ENCODE results near the gene DALRD3. TPM values are rescaled to one million over a fixed set of nuclear protein-coding genes. Genes with fewer than 3 reads are reported as not detected.
A peak's percentile ranks its signal among the peaks of the same experiment; 100 is the strongest.
"Not testable (repeated sequence)": the region's sequence is repeated elsewhere in the genome, so short reads cannot be mapped to it uniquely, and the experiment has no call there.

The DALRD3 gene
- polyA plus RNA-seq, 3 donors = 25.5 to 46.4 (median 25.9) TPM

DNA sequence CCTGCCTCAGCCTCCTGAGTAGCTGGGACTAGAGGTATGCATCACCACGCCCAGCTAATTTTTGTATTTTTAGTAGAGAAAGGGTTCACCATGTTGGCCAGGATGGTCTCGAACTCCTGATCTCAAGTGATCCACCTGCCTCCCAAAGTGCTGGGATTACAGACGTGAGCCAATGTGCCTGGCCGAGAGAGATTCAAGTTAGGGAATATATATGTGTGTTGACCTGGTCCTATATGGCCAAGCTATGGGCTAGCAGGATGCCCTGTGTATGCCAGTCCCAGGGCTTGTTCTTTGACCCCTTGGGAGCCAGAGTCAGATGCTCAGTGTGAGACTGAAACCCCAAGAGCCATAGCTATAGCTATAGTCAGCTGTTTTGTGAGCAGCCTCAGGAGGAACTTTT is 5.4 kb upstream of the DALRD3 start:
- 86 to 90% (median 89%) methylated on average over 4 of the region's 4 CpGs for WGBS, 3 donors
- H3K27ac ChIP-seq (ENCODE audit: low read depth, low read length) = no peak overlapping the region

DNA sequence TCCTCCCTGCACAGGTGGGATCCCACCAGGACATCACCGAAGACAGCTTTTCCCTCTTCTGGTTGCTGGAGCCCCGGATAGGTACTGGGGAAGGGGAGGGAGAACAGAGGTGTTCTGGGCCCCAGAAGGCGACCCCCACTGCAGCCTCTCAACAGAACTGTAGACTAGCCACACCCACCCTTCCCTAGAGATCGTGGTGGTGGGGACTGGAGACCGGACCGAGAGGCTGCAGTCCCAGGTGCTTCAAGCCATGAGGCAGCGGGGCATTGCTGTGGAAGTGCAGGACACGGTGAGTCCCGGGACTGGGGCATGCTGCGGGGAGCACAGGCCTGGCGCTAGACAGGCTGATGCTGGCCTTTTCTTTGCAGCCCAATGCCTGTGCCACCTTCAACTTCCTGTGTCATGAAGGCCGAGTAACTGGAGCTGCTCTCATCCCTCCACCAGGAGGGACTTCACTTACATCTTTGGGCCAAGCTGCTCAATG is 4.3 kb upstream of the DALRD3 start:
- H3K27ac ChIP-seq (ENCODE audit: low read depth, low read length) = peak overlapping the region; percentile 98
- 12 to 29% (median 21%) methylated on average over 12 of the region's 12 CpGs for WGBS, 3 donors

DNA sequence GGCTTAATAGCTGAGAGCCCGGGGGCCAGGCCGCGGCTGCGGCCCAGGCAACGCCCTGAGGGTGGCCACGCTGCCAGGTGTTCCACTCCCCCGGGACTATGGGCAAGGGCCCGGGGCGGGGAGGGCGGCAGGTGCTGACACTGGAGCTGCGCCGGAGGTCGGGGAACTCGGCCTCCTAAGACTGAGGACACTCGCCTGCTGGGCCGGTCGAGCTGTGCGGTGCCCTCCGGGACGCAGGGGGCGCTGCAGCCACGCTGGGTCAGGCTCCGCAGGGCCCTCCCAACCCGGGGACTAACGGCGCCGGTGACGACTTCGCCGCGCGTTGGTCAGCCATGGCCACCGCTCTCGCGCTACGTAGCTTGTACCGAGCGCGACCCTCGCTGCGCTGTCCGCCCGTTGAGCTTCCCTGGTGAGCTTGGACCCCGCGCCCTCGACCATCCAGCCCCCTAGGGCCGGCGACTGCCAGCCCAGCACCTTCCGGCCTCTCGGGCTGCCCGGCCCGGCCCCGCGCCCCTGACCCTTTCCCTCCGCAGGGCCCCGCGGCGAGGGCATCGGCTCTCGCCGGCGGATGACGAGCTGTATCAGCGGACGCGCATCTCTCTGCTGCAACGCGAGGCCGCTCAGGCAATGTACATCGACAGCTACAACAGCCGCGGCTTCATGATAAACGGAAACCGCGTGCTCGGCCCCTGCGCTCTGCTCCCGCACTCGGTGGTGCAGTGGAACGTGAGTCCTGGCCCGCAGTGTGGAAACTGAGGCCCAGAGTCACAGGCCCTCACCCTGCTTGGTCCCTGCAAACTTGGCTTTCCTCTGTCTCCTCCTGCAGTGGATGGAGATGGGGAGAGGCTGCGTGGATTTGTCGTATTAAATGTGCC is 3.7 kb upstream of the DALRD3 start, which contains the start of gene NDUFAF3:
Gene NDUFAF3, plus strand, starts transcription at position 309 of the 875 bp plus-strand sequence. Its CDS starts 24 bp downstream, at position 333.
- 0 to 1% (median 0%) methylated on average over 56 to 83 of the region's 83 CpGs for WGBS, 3 donors
- peak within 1 kb of the TSS; percentile 98 for H3K27ac ChIP-seq (ENCODE audit: low read depth, low read length)

DNA sequence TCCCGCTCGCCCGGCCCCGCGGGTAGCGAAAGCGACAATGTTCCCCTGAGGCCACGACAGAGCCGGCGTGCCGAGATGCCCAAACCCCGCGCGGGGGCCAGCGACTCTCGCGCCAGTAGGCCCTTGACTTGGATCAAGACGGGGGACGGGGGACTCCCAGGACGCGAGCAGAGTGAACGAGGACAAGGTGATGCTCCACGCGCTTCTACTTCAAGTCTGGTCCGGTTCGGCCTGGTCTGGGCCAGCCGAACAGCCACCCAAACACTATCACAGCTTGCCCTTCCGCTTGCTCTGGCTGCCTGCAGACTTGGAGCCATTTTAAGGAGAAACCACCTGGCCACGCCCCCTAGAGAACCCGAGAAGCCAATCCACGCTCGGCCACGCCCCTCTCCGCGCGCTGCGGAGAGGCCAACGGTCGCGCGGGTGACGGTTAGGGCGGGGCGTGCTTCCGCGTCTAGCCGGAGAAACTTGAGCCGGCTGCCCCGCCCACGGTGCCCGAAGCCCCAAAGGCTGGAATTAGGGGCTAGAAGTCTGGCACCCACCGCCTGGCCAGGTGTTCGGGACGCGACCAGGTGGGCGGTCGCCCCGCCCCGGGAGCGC is 2.9 kb upstream of the DALRD3 start:
- WGBS, 3 donors = 0% methylated on average over 60 of the region's 60 CpGs
- peak overlapping the region; percentile 98 for H3K27ac ChIP-seq (ENCODE audit: low read depth, low read length)

DNA sequence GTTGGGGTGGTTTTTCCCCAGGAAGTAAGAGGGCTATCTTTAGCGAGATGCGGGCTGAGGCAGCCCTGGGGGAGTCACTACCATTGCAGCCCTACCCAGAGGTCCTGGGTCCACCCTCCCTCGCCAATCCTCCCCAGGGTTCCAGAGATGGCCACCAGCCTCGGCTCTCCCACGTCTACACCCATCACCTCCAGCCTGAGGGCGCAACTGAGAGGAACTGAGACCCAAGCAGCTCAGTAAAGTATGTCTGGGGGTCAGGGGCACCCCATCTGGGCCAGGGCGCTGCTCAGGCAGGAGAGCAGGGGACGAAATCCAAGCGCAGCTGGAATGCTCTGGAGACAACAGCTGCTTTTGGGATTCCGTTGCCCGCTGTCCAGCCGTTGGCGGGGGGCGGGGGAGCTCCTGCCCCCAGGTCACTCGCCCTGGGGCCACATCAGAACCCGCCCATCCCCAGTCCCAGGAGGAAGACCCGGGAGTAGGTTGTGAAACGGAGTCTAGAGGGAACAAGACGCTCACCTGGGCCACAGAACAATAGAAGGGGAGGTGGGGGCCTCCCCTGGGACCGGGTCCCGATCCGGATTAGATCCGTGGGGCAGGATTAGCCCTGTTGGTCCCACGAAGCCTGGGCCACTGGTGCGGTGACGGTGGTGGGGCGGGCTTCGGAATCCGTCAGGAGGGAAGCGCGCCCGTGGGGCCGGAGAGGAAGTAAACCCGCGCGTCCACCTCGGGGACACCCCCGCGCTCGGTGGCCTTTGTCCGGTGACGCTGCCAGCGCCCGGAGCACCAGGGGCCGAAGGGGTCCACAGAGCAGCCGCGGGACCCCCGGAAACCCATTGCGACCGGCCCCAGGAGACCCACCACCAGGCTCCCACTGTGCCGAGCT is 2.2 kb upstream of the DALRD3 start:
- H3K27ac ChIP-seq (ENCODE audit: low read depth, low read length) = peak overlapping the region; percentile 98
- 1 to 2% (median 1%) methylated on average over 51 of the region's 51 CpGs for WGBS, 3 donors

DNA sequence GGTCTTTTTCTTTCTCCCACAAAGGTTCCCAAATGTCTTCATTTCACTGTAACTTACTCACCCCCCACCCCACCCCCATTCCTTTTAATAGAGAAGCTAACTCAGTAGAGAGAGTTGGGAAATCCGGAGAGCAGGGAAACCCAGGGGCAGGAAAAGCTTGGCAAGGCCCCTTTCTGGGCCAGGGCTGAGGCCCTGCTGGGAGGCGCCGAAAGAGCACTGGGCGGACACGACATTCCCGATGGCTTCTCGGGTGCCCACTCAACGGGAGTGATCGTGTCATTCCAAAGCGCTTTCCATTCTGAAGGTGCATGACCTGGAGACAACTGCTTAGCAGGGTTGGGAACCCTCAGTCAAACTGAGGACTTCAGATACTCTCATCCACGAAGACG is 1.6 kb upstream of the DALRD3 start:
- 30 to 33% (median 30%) methylated on average over 12 of the region's 12 CpGs for WGBS, 3 donors
- H3K27ac ChIP-seq (ENCODE audit: low read depth, low read length) = no peak overlapping the region

DNA sequence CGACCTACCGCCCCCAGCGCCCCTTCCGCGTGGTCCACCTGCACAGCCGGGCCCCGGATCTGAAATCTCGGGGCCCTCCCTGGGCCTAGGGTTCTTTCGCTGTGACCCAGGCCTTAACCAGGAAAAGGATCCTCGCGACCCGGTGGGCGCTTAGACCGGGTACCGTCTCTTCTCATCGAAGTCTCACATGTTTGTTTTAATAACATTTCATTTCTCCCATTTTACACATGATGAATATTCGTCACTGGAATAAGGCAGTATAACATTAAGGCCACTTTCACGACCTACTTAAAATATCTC is 277 bp upstream of the DALRD3 start:
- H3K27ac ChIP-seq (ENCODE audit: low read depth, low read length) = no peak overlapping the region
- WGBS, 3 donors = 2% methylated on average over 15 to 18 of the region's 18 CpGs

DNA sequence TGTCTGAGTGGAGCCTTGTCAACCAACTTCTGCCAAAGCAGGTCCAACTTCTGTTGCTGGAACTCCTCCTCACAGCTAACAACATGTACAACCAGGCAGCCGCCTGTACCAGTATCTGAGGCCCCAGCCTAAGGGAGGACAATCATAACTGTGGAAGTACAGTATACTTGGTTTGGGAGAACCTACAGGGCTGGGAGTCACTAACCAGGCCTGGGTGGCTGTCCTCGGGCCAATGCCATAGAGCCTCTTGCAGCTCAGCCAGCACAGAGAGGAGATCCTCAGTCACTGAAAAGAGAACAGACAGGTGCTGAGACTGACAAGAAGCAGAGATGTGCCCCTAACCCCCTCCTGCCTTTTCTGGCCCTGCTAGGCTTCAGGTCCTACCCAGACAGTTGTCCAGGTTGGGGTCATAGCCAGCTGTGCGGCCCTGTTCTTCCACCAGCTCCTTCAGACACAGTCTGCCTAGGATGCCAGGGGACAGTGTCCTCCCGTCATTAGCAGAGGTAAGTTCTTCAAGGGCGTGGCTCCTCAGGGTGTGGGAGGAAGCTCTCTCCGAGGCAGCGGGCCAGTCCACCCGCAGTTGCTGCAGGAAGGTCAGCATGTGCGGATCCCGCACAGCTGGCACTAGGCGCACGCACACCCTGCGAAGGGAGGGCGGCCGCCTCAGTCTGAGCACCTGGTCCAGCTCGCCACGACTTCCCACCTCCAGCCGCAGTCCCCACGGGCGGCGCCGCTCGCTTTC is 980 bp downstream of the DALRD3 start:
- 8 to 10% (median 10%) methylated on average over 23 of the region's 23 CpGs for WGBS, 3 donors
- H3K27ac ChIP-seq (ENCODE audit: low read depth, low read length) = no peak overlapping the region

DNA sequence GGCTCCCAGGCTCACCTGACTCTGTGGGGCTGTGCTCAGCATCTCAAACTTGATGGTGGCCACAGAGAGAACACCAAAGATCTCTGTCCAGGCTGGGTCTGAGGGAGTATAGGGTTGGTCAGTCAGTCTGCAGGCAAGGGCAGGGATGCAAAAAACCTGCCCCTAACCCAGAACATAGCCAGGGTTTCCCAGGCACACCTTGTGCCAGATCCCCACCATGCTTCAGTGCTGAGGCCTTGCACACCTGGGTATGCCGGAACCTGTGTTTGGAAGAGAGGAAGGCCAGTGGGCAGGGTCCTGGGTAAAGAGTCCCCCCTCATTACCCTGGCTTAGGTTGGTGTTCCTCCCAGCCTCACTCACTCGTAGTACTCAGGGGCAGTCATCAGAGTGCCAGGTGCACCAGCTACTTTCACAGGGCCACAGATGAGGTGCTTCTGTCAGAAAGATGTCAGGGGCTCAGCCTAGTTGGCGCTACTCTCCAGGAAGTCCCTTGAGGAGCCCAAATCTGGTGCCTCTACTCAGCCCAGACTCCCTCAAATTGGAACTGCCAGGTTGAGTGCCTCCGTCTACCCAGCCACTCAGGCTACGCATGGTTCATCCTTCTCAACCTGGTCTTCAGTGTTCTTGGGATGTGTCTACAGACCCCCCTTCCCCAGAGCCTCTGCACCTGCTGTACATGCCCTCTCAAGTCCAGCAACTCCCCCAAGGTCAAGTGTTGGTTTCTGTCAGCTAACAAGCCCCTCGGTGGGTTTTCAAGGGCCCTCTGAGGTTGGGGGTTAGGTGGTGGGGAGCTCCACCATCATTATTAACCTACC is 1.8 kb downstream of the DALRD3 start:
- 81 to 90% (median 88%) methylated on average over 6 of the region's 6 CpGs for WGBS, 3 donors
- no peak overlapping the region for H3K27ac ChIP-seq (ENCODE audit: low read depth, low read length)

DNA sequence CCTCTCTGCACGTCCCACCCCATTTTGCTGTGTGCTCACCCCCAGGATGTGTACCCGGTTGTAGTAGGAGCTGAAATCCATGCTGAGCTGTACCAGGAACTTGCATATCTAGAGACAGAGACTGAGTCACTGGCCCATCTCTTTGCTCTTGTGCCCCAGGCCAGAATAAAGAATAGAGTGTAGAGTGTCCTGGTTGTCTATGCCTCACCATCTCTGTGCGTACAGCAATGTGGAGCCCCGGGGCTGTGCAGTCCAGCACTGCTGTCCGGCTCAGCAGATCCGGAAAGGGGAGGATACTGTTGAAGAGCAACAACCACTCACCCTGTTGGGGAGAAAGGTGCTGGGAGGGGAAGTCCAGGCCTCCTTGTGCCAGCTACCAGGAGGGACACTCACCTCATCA is 2.6 kb downstream of the DALRD3 start:
- WGBS, 3 donors = 74 to 85% (median 80%) methylated on average over 6 of the region's 6 CpGs

DNA sequence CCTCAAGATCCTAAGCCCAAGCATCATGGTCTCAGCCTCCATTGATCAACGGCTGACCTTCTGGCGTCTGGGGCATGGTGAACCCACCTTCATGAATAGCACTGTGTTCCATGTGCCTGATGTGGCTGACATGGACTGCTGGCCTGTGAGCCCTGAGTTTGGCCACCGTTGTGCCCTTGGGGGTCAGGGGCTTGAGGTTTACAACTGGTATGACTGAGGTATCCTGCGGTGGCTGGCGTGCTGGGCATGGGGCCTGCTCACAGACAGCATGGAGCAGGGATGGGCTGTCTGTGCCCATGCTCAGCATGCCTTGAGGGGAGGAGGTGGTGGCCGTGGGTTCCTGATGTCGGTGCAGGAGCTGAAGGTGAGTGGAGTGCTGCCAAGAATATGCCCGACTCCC is 3.3 kb downstream of the DALRD3 start:
- no peak overlapping the region for H3K27ac ChIP-seq (ENCODE audit: low read depth, low read length)
- 73 to 90% (median 84%) methylated on average over 8 of the region's 8 CpGs for WGBS, 3 donors

More for the DNA sequence above, 2.6 kb downstream of the DALRD3 start:
- H3K27ac ChIP-seq (ENCODE audit: low read depth, low read length) = no peak overlapping the region

DNA sequence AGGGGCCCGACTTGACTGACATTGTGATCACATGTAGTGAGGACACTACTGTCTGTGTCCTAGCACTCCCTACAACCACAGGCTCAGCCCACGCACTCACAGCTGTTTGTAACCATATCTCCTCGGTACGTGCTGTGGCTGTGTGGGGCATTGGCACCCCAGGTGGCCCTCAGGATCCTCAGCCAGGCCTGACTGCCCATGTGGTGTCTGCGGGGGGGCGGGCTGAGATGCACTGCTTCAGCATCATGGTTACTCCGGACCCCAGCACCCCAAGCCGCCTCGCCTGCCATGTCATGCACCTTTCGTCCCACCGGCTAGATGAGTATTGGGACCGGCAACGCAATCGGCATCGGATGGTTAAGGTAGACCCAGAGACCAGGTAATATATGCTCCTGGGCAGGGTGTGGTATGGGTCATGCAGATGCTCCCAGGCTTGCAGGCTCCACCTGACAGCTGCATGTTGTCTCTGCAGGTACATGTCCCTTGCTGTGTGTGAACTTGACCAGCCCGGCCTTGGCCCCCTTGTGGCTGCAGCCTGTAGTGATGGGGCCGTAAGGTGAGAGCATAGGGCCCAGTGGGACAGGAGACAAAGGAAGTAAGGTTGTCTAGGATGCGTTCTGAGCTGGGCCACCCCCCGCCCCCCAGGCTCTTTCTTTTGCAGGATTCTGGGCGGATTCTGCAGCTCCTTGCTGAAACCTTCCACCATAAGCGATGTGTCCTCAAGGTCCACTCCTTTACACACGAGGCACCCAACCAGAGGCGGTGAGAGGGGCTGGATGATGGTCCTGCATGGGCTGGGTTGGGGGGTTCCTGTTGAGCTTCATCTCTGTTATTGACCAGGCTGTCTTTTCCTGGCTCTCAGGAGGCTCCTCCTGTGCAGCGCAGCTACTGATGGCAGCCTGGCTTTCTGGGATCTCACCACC is 4.4 kb downstream of the DALRD3 start:
- H3K27ac ChIP-seq (ENCODE audit: low read depth, low read length) = no peak overlapping the region
- WGBS, 3 donors = 84 to 86% (median 86%) methylated on average over 24 of the region's 24 CpGs

DNA sequence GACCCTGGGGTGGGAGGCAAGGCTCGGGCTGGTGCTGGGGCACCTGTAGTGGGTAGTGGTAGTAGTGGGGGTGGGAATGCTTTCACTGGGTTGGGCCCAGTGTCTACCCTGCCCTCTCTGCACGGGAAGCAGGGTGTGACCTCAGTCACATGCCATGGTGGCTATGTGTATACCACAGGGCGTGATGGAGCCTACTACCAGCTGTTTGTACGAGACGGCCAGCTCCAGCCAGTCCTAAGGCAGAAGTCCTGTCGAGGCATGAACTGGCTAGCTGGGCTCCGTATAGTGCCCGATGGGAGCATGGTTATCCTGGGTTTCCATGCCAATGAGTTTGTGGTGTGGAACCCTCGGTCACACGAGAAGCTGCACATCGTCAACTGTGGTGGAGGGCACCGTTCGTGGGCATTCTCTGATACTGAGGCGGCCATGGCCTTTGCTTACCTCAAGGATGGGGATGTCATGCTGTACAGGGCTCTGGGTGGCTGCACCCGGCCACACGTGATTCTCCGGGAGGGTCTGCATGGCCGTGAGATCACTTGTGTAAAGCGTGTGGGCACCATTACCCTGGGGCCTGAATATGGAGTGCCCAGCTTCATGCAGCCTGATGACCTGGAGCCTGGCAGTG is 5.2 kb downstream of the DALRD3 start:
- H3K27ac ChIP-seq (ENCODE audit: low read depth, low read length) = no peak overlapping the region
- 76 to 86% (median 83%) methylated on average over 19 of the region's 19 CpGs for whole genome bisulfite sequencing, 3 donors

DNA sequence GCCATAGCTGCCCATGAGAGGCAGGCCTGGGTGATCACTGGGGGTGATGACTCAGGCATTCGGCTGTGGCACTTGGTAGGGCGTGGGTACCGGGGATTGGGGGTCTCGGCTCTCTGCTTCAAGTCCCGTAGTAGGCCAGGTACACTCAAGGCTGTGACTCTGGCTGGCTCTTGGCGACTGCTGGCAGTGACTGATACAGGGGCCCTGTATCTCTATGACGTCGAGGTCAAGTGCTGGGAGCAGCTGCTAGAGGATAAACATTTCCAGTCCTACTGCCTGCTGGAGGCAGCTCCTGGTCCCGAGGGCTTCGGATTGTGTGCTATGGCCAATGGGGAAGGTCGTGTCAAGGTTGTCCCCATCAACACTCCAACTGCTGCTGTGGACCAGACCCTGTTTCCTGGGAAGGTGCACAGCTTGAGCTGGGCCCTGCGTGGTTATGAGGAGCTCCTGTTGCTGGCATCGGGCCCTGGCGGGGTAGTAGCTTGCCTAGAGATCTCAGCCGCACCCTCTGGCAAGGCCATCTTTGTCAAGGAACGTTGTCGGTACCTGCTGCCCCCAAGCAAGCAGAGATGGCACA is 5.9 kb downstream of the DALRD3 start:
- 40 to 81% (median 73%) methylated on average over 17 of the region's 17 CpGs for WGBS, 3 donors
- H3K27ac ChIP-seq (ENCODE audit: low read depth, low read length) = no peak overlapping the region

DNA sequence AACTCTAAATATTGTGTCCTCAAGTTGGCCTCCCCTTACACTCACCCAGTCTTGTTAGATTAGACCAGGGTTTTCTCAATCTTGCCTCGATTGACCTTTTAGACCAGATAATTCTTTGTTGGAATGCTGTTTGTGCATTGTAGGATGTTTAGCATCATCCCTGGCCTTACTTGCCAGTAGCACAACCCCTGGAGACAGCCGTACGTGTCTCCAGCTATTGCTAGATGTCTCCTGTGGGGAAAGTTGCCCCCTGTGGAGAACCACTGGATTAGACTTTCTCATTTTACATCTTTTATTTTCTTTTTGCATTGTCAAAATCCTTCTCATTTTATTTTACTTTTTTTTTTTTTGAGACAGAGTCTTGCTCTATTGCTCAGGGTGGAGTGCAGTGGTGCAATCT is 9.0 kb downstream of the DALRD3 start:
- 68 to 74% (median 68%) methylated on average over 3 of the region's 3 CpGs for WGBS, 3 donors
- no peak overlapping the region for H3K27ac ChIP-seq (ENCODE audit: low read depth, low read length)

DNA sequence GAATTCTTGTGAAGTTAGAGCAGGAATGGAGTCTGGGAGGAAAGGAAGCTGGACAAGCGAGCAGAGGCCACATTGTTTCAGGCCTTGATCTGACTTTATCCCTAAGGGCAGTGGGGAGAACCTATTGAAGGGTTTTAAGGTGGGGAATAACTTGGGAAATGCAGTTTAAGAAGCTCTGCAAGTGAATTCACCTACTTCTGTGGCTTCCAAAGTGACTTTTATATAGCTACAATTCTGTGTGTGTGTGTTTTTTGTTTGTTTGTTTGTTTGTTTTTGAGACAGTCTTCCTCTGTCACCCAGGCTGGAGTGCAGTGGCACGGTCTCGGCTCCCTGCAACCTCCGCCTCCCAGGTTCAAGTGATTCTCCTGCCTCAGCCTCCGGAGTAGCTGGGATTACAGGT is 9.8 kb downstream of the DALRD3 start:
- H3K27ac ChIP-seq (ENCODE audit: low read depth, low read length) = not testable (repeated sequence)
- WGBS, 3 donors = 75 to 90% (median 89%) methylated on average over 5 of the region's 5 CpGs
